GM21381 (cell line): Measurements from ENCODE around the gene RBMY1E.
A peak's percentile ranks its signal among the peaks of the same experiment; 100 is the strongest.
"Not testable (repeated sequence)": the region's sequence is repeated elsewhere in the genome, so short reads cannot be mapped to it uniquely, and the experiment has no call there.

Experiments used
- ATAC-seq: cut with Tn5 transposase; IDR thresholded peaks from one replicate; pipeline ENCODE4 v1.9.1; 2021; ENCODE audit warnings: mild to moderate bottlenecking, moderate library complexity; ENCODE audit not compliant: unreplicated experiment

Gene RBMY1E

GRCh38 chrY:21917932-21918331 is at the start of gene RBMY1E:
Gene RBMY1E, minus strand, starts transcription at chrY:21918032. Its CDS starts 1,978 bp downstream, at chrY:21916054.
- not testable (repeated sequence) for ATAC-seq

- ATAC-seq = not testable (repeated sequence)
Observed at GRCh38 chrY:21894426-21894825, 23.4 kb downstream of the RBMY1E start, which contains the start of gene RBMY1D. Gene RBMY1D, minus strand, starts transcription at chrY:21894526. Its CDS starts 2,013 bp downstream, at chrY:21892513.

GRCh38 chrY:21869407-21870076 is 48.3 kb downstream of the RBMY1E start:
- peak; percentile 85 for ATAC-seq
